ENCODE data around the gene ZBTB7C. TPM values are rescaled to one million over a fixed set of nuclear protein-coding genes. Genes with fewer than 3 reads are reported as not detected.

ZBTB7C gene
- total and polyA plus RNA-seq, 2 of the 4 experiments (the other 2 are of a cell fraction): not detected

DNA sequence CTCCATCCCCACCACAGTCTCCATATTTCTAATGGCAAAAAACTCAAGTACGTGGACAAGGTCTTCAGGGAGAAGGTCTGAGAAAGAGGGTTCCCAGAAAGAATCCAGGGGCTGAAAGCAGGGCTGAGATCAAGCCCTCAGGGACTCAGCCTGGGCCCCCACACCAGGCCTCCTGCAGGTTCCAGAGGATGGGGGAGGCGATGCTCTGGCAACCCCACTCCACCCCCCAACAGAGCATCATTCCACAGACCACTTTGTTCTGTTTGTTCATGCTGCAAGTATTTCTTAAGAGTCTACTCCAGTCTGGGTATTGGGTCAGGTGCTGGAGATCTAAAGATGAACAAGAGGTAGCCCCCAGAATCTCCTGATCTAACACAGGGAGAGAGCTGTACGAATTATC, 32.2 kb downstream of the ZBTB7C start:
- H3K9me3 ChIP-seq (ENCODE audit: control insufficient read depth, insufficient read depth, low read length): no peaks in the 10 kb centered on the region
- no peaks in the 10 kb centered on the region for H3K79me1 ChIP-seq (ENCODE audit: low read depth in 1 of 2, low read length in 2 of 2)
- no peak overlapping the region for H3K9ac ChIP-seq (ENCODE audit: low read depth, low read length)
- no peaks in the 10 kb centered on the region for H3K9me1 ChIP-seq (ENCODE audit: insufficient read depth, low read length)
- H3K27me3 ChIP-seq (ENCODE audit: control insufficient read depth, insufficient read depth, low read length): peaks cover 16% of the 10 kb centered on the region
- no peak overlapping the region for H3K4me2 ChIP-seq (ENCODE audit: low read depth, low read length)
- H4K5ac ChIP-seq (ENCODE audit: low read depth, low read length): no peak overlapping the region
- dilution Hi-C loops (cut with HindIII; ENCODE audit: low sequenced_read_pairs, unreplicated experiment): no loop called here
- intact Hi-C loops (cut with micrococcal nuclease): no loop called here
- WGBS, 2 experiments (ENCODE audit: extremely low coverage in 2 of 2, insufficient read length in 1 of 2): no CpG with 5 or more reads among the region's 3 CpGs
- H2BK120ac ChIP-seq (ENCODE audit: low read depth, low read length): no peak overlapping the region
- in situ Hi-C loops (cut with MboI; ENCODE audit: low sequenced_read_pairs): no loop called here
- H3K23ac ChIP-seq (ENCODE audit: low read depth, low read length): no peak overlapping the region
- POLR2A ChIA-PET (ENCODE audit: unreplicated experiment): no interaction called here
- H4K91ac ChIP-seq (ENCODE audit: insufficient read depth, low read depth, low read length): no peak overlapping the region
- no peak overlapping the region for H3K14ac ChIP-seq (replicated peaks; ENCODE audit: low read depth, low read length)
- H2AK9ac ChIP-seq (replicated peaks; ENCODE audit: low read depth, low read length, poor library complexity): no peak overlapping the region
- ATAC-seq (ENCODE audit: low read depth) (no peak), DNase-seq (no peak)
- H2BK5ac ChIP-seq (ENCODE audit: low read depth, low read length, poor library complexity, severe bottlenecking): no peak overlapping the region
- CTCF ChIA-PET: no interaction called here
- H2BK20ac ChIP-seq (ENCODE audit: low read depth, low read length): no peak overlapping the region
- no peak overlapping the region for H2BK15ac ChIP-seq (ENCODE audit: low read depth, low read length)
- no peak overlapping the region for H2AK5ac ChIP-seq (ENCODE audit: low read depth, low read length)
- H3K56ac ChIP-seq (ENCODE audit: extremely low read depth, insufficient read depth, low read length): no peak overlapping the region
- no peak overlapping the region for H3K18ac ChIP-seq (ENCODE audit: low read depth, low read length)
- TF ChIP-seq MXI1 (IDR thresholded peaks at IDR 0.05; ENCODE audit: borderline replicate concordance, low read depth, low read length): no peak
- TF ChIP-seq, protein P1, sequence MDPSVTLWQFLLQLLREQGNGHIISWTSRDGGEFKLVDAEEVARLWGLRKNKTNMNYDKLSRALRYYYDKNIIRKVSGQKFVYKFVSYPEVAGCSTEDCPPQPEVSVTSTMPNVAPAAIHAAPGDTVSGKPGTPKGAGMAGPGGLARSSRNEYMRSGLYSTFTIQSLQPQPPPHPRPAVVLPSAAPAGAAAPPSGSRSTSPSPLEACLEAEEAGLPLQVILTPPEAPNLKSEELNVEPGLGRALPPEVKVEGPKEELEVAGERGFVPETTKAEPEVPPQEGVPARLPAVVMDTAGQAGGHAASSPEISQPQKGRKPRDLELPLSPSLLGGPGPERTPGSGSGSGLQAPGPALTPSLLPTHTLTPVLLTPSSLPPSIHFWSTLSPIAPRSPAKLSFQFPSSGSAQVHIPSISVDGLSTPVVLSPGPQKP (IDR thresholded peaks at IDR 0.05; ENCODE audit: borderline replicate concordance, low read depth, low read length): no peak
- no peak overlapping the region for H3K4ac ChIP-seq (ENCODE audit: low read depth, low read length)
- H3K27ac ChIP-seq (ENCODE audit: insufficient read depth, low read length): no peak overlapping the region
- BruUV-seq (replicated peaks): no TSS peak
- no peak overlapping the region for H3K4me3 ChIP-seq (ENCODE audit: insufficient read depth, low read depth, low read length)
- no peak overlapping the region for H4K8ac ChIP-seq (ENCODE audit: low read depth in 2 of 2, low read length in 2 of 2)
- H4K20me1 ChIP-seq (ENCODE audit: insufficient read depth, low read length): no peaks in the 10 kb centered on the region
- no peak overlapping the region for H2AFZ ChIP-seq (replicated peaks; ENCODE audit: low read length, poor library complexity)
- no peaks in the 10 kb centered on the region for H3K36me3 ChIP-seq (ENCODE audit: control insufficient read depth, insufficient read depth, low read length)
- no peaks in the 10 kb centered on the region for H3K4me1 ChIP-seq (ENCODE audit: control insufficient read depth, insufficient read depth, low read length)
